HG03520 (cell line): ENCODE measurements around the gene EFEMP1.
"Not testable (repeated sequence)": the region's sequence is repeated elsewhere in the genome, so short reads cannot be mapped to it uniquely, and the experiment has no call there.

Source experiments
- ATAC-seq: cut with Tn5 transposase; IDR thresholded peaks from one replicate; pipeline ENCODE4 v1.9.1; 2021; ENCODE audit warnings: mild to moderate bottlenecking, moderate library complexity; ENCODE audit not compliant: unreplicated experiment

Gene EFEMP1

GRCh38 chr2:55837073-55837472, 86.5 kb downstream of the EFEMP1 start:
- ATAC-seq = no peak

DNA sequence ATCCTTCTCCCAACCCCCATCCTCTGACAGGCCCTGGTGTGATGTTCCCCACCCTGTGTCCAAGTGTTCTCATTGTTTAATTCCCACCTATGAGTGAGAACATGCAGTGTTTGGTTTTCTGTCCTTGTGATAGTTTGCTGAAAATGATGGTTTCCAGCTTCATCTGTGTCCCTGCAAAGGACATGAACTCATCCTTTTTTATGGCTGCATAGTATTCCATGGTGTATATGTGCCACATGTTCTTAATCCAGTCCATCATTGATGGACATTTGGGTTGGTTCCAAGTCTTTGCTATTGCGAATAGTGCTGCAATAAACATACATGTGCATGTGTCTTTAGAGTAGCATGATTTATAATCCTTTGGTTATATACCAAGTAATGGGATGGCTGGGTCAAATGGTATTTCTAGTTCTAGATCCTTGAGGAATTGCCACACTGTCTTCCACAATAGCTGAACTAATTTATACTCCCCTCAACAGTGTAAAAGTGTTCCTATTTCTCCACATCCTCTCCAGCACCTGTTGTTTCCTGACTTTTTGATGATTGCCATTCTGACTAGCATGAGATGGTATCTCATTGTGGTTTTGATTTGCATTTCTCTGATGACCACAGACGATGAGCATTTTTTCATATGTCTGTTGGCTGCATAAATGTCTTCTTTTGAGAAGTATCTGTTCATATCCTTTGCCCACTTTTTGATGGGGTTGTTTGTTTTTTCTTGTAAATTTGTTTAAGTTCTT, 91.7 kb downstream of the EFEMP1 start:
- not testable (repeated sequence) for ATAC-seq

DNA sequence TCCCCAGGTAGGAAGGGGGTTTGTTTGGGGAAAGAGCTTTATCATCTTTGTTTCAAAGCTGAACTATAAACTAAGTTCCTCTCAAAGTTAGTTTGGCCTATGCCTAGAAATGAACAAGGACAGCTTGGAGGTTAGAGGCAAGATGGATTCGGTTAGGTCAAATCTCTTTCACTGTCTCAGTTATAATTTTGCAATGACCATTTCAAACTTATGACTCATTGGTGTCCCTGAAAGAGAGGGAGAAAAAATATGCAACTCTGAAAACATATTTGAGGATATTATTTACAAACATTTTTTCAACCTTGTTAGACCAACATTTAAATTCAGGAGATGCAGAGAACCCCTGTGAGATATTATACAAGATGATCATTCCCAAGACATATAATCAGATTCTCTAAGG, 95.7 kb downstream of the EFEMP1 start:
- ATAC-seq = no peak

GRCh38 chr2:55827428-55827827, 96.2 kb downstream of the EFEMP1 start:
- ATAC-seq = not testable (repeated sequence)

GRCh38 chr2:55826246-55826645, 97.3 kb downstream of the EFEMP1 start:
- ATAC-seq = no peak

DNA sequence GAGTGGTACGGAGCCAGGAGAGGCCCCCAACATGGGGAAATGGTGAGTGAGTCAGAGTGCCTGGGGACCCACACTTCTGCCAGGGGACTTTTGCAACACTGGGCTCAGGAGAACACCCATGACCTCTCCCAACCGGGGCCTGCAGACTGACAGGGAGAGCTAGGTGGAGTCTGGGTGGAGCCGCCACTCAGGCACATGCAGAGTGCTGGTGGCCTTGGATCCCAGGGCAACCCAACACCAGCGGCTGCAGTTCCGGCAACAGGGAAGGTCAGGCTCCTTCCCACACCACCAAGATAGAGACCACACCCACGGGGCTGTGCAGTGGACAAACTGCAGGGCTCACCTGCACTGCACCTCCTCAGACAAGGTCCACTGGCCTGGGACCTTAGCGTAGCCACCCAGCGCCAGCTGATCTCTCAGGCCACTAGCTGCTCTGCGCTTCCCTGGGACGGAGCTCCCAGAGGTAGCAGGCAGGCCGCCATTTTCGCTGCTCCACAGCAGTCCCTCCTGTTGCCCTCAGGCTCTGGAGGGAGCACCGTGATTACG, 99.0 kb downstream of the EFEMP1 start:
- no peak for ATAC-seq
